ENCODE data around the gene TSR3. TPM values are rescaled to one million over a fixed set of nuclear protein-coding genes. Genes with fewer than 3 reads are reported as not detected.

Gene TSR3
- total and polyA plus RNA-seq, 4 donors = 28.9 to 92.1 (median 73.3) TPM

GRCh38 chr16:1327619-1327947 lies 24.1 kb downstream of the TSR3 start:
- Histone ChIP-seq H3K9me3 (ENCODE audit: control insufficient read depth, insufficient read depth, low read length) (no peaks in the 10 kb centered on the region), H3K27me3 (ENCODE audit: control insufficient read depth, insufficient read depth, low read length) (peaks cover 21% of the 10 kb centered on the region), H3K4me3 (ENCODE audit: low read depth, low read length) (no peak overlapping the region), H3K27ac (ENCODE audit: low read depth, low read length) (no peak overlapping the region), H3K4me1 (ENCODE audit: control insufficient read depth, insufficient read depth, low read length) (peaks cover 22% of the 10 kb centered on the region), H3K36me3 (ENCODE audit: control insufficient read depth, insufficient read depth, low read length) (peaks cover 50% of the 10 kb centered on the region)
- 54% methylated on average over 5 of the region's 5 CpGs for WGBS (ENCODE audit: insufficient coverage)
- DNase-seq (ENCODE audit: low read depth in 4 of 6, low spot score in 6 of 6) = no peak

GRCh38 chr16:1326946-1327618 lies 24.6 kb downstream of the TSR3 start:
- no peak overlapping the region for H3K4me3 ChIP-seq (ENCODE audit: low read depth, low read length)
- H3K4me1 ChIP-seq (ENCODE audit: control insufficient read depth, insufficient read depth, low read length) = peaks cover 17% of the 10 kb centered on the region
- DNase-seq (ENCODE audit: low read depth in 4 of 6, low spot score in 6 of 6) = no peak
- WGBS (ENCODE audit: insufficient coverage) = 78% methylated on average over 16 of the region's 17 CpGs
- peaks cover 53% of the 10 kb centered on the region for H3K36me3 ChIP-seq (ENCODE audit: control insufficient read depth, insufficient read depth, low read length)
- no peaks in the 10 kb centered on the region for H3K9me3 ChIP-seq (ENCODE audit: control insufficient read depth, insufficient read depth, low read length)
- no peak overlapping the region for H3K27ac ChIP-seq (ENCODE audit: low read depth, low read length)
- H3K27me3 ChIP-seq (ENCODE audit: control insufficient read depth, insufficient read depth, low read length) = peaks cover 16% of the 10 kb centered on the region

- DNase-seq (ENCODE audit: low read depth in 4 of 6, low spot score in 6 of 6) = no peak
- Histone ChIP-seq H3K4me3 (ENCODE audit: low read depth, low read length) (no peak overlapping the region), H3K4me1 (ENCODE audit: control insufficient read depth, insufficient read depth, low read length) (peaks cover 11% of the 10 kb centered on the region), H3K9me3 (ENCODE audit: control insufficient read depth, insufficient read depth, low read length) (no peaks in the 10 kb centered on the region), H3K36me3 (ENCODE audit: control insufficient read depth, insufficient read depth, low read length) (peaks cover 59% of the 10 kb centered on the region), H3K27me3 (ENCODE audit: control insufficient read depth, insufficient read depth, low read length) (peaks cover 9% of the 10 kb centered on the region), H3K27ac (ENCODE audit: low read depth, low read length) (no peak overlapping the region)
- WGBS (ENCODE audit: insufficient coverage) = 68% methylated on average over 6 of the region's 17 CpGs
Observed at GRCh38 chr16:1326391-1326790, 25.3 kb downstream of the TSR3 start.

GRCh38 chr16:1325673-1326371 lies 25.9 kb downstream of the TSR3 start:
- peaks cover 9% of the 10 kb centered on the region for H3K4me1 ChIP-seq (ENCODE audit: control insufficient read depth, insufficient read depth, low read length)
- DNase-seq (ENCODE audit: low read depth in 4 of 6, low spot score in 6 of 6) = no peak
- H3K4me3 ChIP-seq (ENCODE audit: low read depth, low read length) = no peak overlapping the region
- H3K9me3 ChIP-seq (ENCODE audit: control insufficient read depth, insufficient read depth, low read length) = no peaks in the 10 kb centered on the region
- peaks cover 7% of the 10 kb centered on the region for H3K27me3 ChIP-seq (ENCODE audit: control insufficient read depth, insufficient read depth, low read length)
- WGBS (ENCODE audit: insufficient coverage) = 74% methylated on average over 18 of the region's 20 CpGs
- H3K36me3 ChIP-seq (ENCODE audit: control insufficient read depth, insufficient read depth, low read length) = peaks cover 65% of the 10 kb centered on the region
- H3K27ac ChIP-seq (ENCODE audit: low read depth, low read length) = no peak overlapping the region

- Histone ChIP-seq H3K36me3 (ENCODE audit: control insufficient read depth, insufficient read depth, low read length) (peaks cover 71% of the 10 kb centered on the region), H3K27ac (ENCODE audit: low read depth, low read length) (no peak overlapping the region), H3K27me3 (ENCODE audit: control insufficient read depth, insufficient read depth, low read length) (peaks cover 3% of the 10 kb centered on the region), H3K9me3 (ENCODE audit: control insufficient read depth, insufficient read depth, low read length) (no peaks in the 10 kb centered on the region), H3K4me1 (ENCODE audit: control insufficient read depth, insufficient read depth, low read length) (peaks cover 9% of the 10 kb centered on the region), H3K4me3 (ENCODE audit: low read depth, low read length) (no peak overlapping the region)
- no peak for DNase-seq (ENCODE audit: low read depth in 4 of 6, low spot score in 6 of 6)
- WGBS (ENCODE audit: insufficient coverage) = 86% methylated on average over 8 of the region's 15 CpGs
Observed at GRCh38 chr16:1325261-1325660, 26.4 kb downstream of the TSR3 start.

GRCh38 chr16:1324286-1324826 lies 27.3 kb downstream of the TSR3 start:
- no peak for DNase-seq (ENCODE audit: low read depth in 4 of 6, low spot score in 6 of 6)
- H3K4me1 ChIP-seq (ENCODE audit: control insufficient read depth, insufficient read depth, low read length) = peaks cover 9% of the 10 kb centered on the region
- H3K36me3 ChIP-seq (ENCODE audit: control insufficient read depth, insufficient read depth, low read length) = peaks cover 80% of the 10 kb centered on the region
- no peak overlapping the region for H3K4me3 ChIP-seq (ENCODE audit: low read depth, low read length)
- WGBS (ENCODE audit: insufficient coverage) = 80% methylated on average over 18 of the region's 22 CpGs
- no peak overlapping the region for H3K27ac ChIP-seq (ENCODE audit: low read depth, low read length)
- no peaks in the 10 kb centered on the region for H3K27me3 ChIP-seq (ENCODE audit: control insufficient read depth, insufficient read depth, low read length)
- no peaks in the 10 kb centered on the region for H3K9me3 ChIP-seq (ENCODE audit: control insufficient read depth, insufficient read depth, low read length)

- H3K4me1 ChIP-seq (ENCODE audit: control insufficient read depth, insufficient read depth, low read length) = peaks cover 9% of the 10 kb centered on the region
- peaks cover 88% of the 10 kb centered on the region for H3K36me3 ChIP-seq (ENCODE audit: control insufficient read depth, insufficient read depth, low read length)
- WGBS (ENCODE audit: insufficient coverage) = 66% methylated on average over 32 of the region's 35 CpGs
- DNase-seq (ENCODE audit: low read depth in 4 of 6, low spot score in 6 of 6) = no peak
- no peak overlapping the region for H3K27ac ChIP-seq (ENCODE audit: low read depth, low read length)
- no peaks in the 10 kb centered on the region for H3K9me3 ChIP-seq (ENCODE audit: control insufficient read depth, insufficient read depth, low read length)
- H3K27me3 ChIP-seq (ENCODE audit: control insufficient read depth, insufficient read depth, low read length) = no peaks in the 10 kb centered on the region
- H3K4me3 ChIP-seq (ENCODE audit: low read depth, low read length) = no peak overlapping the region
Observed at GRCh38 chr16:1323296-1324239, 28.1 kb downstream of the TSR3 start.

GRCh38 chr16:1322407-1322806 lies 29.3 kb downstream of the TSR3 start:
- no peak for DNase-seq (ENCODE audit: low read depth in 4 of 6, low spot score in 6 of 6)
- 96% methylated on average over 7 of the region's 8 CpGs for WGBS (ENCODE audit: insufficient coverage)
- H3K36me3 ChIP-seq (ENCODE audit: control insufficient read depth, insufficient read depth, low read length) = peaks cover 94% of the 10 kb centered on the region
- H3K4me3 ChIP-seq (ENCODE audit: low read depth, low read length) = no peak overlapping the region
- H3K27ac ChIP-seq (ENCODE audit: low read depth, low read length) = no peak overlapping the region
- H3K9me3 ChIP-seq (ENCODE audit: control insufficient read depth, insufficient read depth, low read length) = no peaks in the 10 kb centered on the region
- H3K27me3 ChIP-seq (ENCODE audit: control insufficient read depth, insufficient read depth, low read length) = no peaks in the 10 kb centered on the region
- peaks cover 9% of the 10 kb centered on the region for H3K4me1 ChIP-seq (ENCODE audit: control insufficient read depth, insufficient read depth, low read length)

- Histone ChIP-seq H3K27ac (ENCODE audit: low read depth, low read length) (no peak overlapping the region), H3K9me3 (ENCODE audit: control insufficient read depth, insufficient read depth, low read length) (no peaks in the 10 kb centered on the region), H3K27me3 (ENCODE audit: control insufficient read depth, insufficient read depth, low read length) (no peaks in the 10 kb centered on the region), H3K4me1 (ENCODE audit: control insufficient read depth, insufficient read depth, low read length) (peaks cover 9% of the 10 kb centered on the region), H3K36me3 (ENCODE audit: control insufficient read depth, insufficient read depth, low read length) (peaks cover 97% of the 10 kb centered on the region), H3K4me3 (ENCODE audit: low read depth, low read length) (no peak overlapping the region)
- 90% methylated on average over 20 of the region's 22 CpGs for WGBS (ENCODE audit: insufficient coverage)
- no peak for DNase-seq (ENCODE audit: low read depth in 4 of 6, low spot score in 6 of 6)
Observed at GRCh38 chr16:1320658-1321240, 30.9 kb downstream of the TSR3 start.

All from spinal cord (tissue), 10 donors.